Neural progenitor cell (in vitro differentiated cells): Measurements from ENCODE around the gene PGGT1B. TPM values are rescaled to one million over a fixed set of nuclear protein-coding genes. Genes with fewer than 3 reads are reported as not detected.

Experiments used
- DNase-seq: peaks from one replicate; pipeline ENCODE4 v3.0.0-alpha.2; 2016; ENCODE audit warnings: low spot score
- H2AFZ ChIP-seq: fragments of 200-600 bp; sonication (generic); replicated peaks from 2 replicates; pipeline ENCODE4 v1.6.1; 2016; ENCODE audit warnings: antibody characterized with exemption
- H3F3A ChIP-seq: fragments of 200-600 bp; sonication (generic); 2 replicates; pipeline ENCODE4 v1.6.1; 2016; ENCODE audit warnings: antibody characterized with exemption, low read depth
- H3K27ac ChIP-seq: fragments of 200-600 bp; sonication (generic); 2 replicates; pipeline ENCODE4 v1.5.1; 2016; ENCODE audit warnings: mild to moderate bottlenecking
- H3K27me3 ChIP-seq: fragments of 200-600 bp; sonication (generic); 2 replicates; pipeline ENCODE4 v1.6.1; 2016; ENCODE audit warnings: mild to moderate bottlenecking, moderate library complexity
- H3K36me3 ChIP-seq: fragments of 200-600 bp; sonication (generic); 2 replicates; pipeline ENCODE4 v1.5.1; 2016
- H3K4me1 ChIP-seq: fragments of 200-600 bp; sonication (generic); 2 replicates; pipeline ENCODE4 v1.6.1; 2016; ENCODE audit warnings: mixed run types
- H3K4me2 ChIP-seq: fragments of 200-600 bp; sonication (generic); 2 replicates; pipeline ENCODE4 v1.6.1; 2016
- H3K4me3 ChIP-seq: fragments of 200-600 bp; sonication (generic); 2 replicates; pipeline ENCODE4 v1.5.1; 2016
- H3K79me2 ChIP-seq: fragments of 200-600 bp; sonication (generic); 2 replicates; pipeline ENCODE4 v1.6.1; 2016; ENCODE audit warnings: low read depth
- H3K9ac ChIP-seq: fragments of 200-600 bp; sonication (generic); 2 replicates; pipeline ENCODE4 v1.6.1; 2016
- H3K9me3 ChIP-seq: fragments of 200-600 bp; sonication (generic); 2 replicates; pipeline ENCODE4 v1.5.1; 2016; ENCODE audit warnings: low read depth
- H4K20me1 ChIP-seq: fragments of 200-600 bp; sonication (generic); 2 replicates; pipeline ENCODE4 v1.6.1; 2016; ENCODE audit warnings: low read depth
- H3K27ac Mint-ChIP-seq: 3 replicates; pipeline ENCODE4 v1.8.0; 2021; ENCODE audit warnings: mixed read lengths
- H3K27me3 Mint-ChIP-seq: 2 replicates; pipeline ENCODE4 v1.8.0; 2022; ENCODE audit warnings: low read depth, mild to moderate bottlenecking, inconsistent platforms, moderate library complexity, mixed read lengths; ENCODE audit not compliant: insufficient read depth
- H3K36me3 Mint-ChIP-seq: 3 replicates; pipeline ENCODE4 v1.8.0; 2021; ENCODE audit warnings: mixed read lengths
- H3K4me1 Mint-ChIP-seq: 3 replicates; pipeline ENCODE4 v1.8.0; 2021; ENCODE audit warnings: mixed read lengths
- H3K4me3 Mint-ChIP-seq: 3 replicates; pipeline ENCODE4 v1.8.0; 2021; ENCODE audit warnings: mild to moderate bottlenecking, moderate library complexity, mixed read lengths
- H3K9me3 Mint-ChIP-seq: 3 replicates; pipeline ENCODE4 v1.8.0; 2020; ENCODE audit warnings: mixed read lengths
- CTCF ChIP-seq: fragments of 200-600 bp; sonication (generic); IDR thresholded peaks from 2 replicates; pipeline ENCODE4 v1.5.1; 2017; ENCODE audit warnings: antibody characterized with exemption, mild to moderate bottlenecking
- EZH2 ChIP-seq: fragments of 200-600 bp; sonication (generic); IDR thresholded peaks from 2 replicates; pipeline ENCODE4 v1.6.1; 2017; ENCODE audit warnings: antibody characterized with exemption, mild to moderate bottlenecking, moderate library complexity
- EZH2phosphoT487 ChIP-seq: fragments of 200-600 bp; sonication (generic); IDR thresholded peaks from 2 replicates; pipeline ENCODE4 v1.6.1; 2017; ENCODE audit warnings: antibody characterized with exemption
- total RNA-seq: library from RNA; depleted of rRNA; stranded (reverse); fragments of >200 nt; gene quantifications from 2 replicates; pipeline ENCODE4 v1.2.3, GENCODE V29; 2015; ENCODE audit warnings: low replicate concordance

PGGT1B gene
- total RNA-seq, 1 donor from 2014 or later, result 20.6 TPM

- no peaks in the 10 kb centered on the region for H3F3A ChIP-seq
- Mint-ChIP-seq H3K4me3 (no peak overlapping the region), H3K4me1 (no peaks in the 10 kb centered on the region), H3K9me3 (no peaks in the 10 kb centered on the region), H3K36me3 (peaks cover 11% of the 10 kb centered on the region), H3K27me3 (no peaks in the 10 kb centered on the region), H3K27ac (no peak overlapping the region)
- H3K4me2 ChIP-seq, result no peak overlapping the region
- H4K20me1 ChIP-seq, result no peaks in the 10 kb centered on the region
- no peak overlapping the region for H3K9ac ChIP-seq
- DNase-seq, result no peak
- H3K27ac ChIP-seq, result no peak overlapping the region
- H3K9me3 ChIP-seq, result no peaks in the 10 kb centered on the region
- TF ChIP-seq CTCF (no peak), EZH2 (no peak), EZH2phosphoT487 (no peak)
- no peaks in the 10 kb centered on the region for H3K27me3 ChIP-seq
- peaks cover 13% of the 10 kb centered on the region for H3K36me3 ChIP-seq
- H2AFZ ChIP-seq, result no peak overlapping the region
- H3K4me3 ChIP-seq, result no peak overlapping the region
- no peaks in the 10 kb centered on the region for H3K79me2 ChIP-seq
- H3K4me1 ChIP-seq, result peaks cover 14% of the 10 kb centered on the region
Measured at GRCh38 chr5:115236599-115236998, 26.1 kb downstream of the PGGT1B start.

GRCh38 chr5:115231598-115231997, 31.1 kb downstream of the PGGT1B start:
- H3F3A ChIP-seq, result no peaks in the 10 kb centered on the region
- TF ChIP-seq CTCF (no peak), EZH2phosphoT487 (no peak), EZH2 (no peak)
- H3K27ac ChIP-seq, result no peak overlapping the region

GRCh38 chr5:115229606-115230005, 33.1 kb downstream of the PGGT1B start:
- no peaks in the 10 kb centered on the region for H4K20me1 ChIP-seq
- TF ChIP-seq EZH2, result no peak
- no peak for TF ChIP-seq EZH2phosphoT487
- no peak for TF ChIP-seq CTCF
- H3K4me1 ChIP-seq, result no peaks in the 10 kb centered on the region
- no peak overlapping the region for H3K27ac ChIP-seq
- Mint-ChIP-seq H3K4me1 (no peaks in the 10 kb centered on the region), H3K9me3 (no peaks in the 10 kb centered on the region), H3K4me3 (no peak overlapping the region), H3K36me3 (peaks cover 12% of the 10 kb centered on the region), H3K27me3 (no peaks in the 10 kb centered on the region), H3K27ac (no peak overlapping the region)
- H3K36me3 ChIP-seq, result peaks cover 14% of the 10 kb centered on the region
- H3F3A ChIP-seq, result no peaks in the 10 kb centered on the region
- H3K27me3 ChIP-seq, result no peaks in the 10 kb centered on the region
- H3K9me3 ChIP-seq, result no peaks in the 10 kb centered on the region
- no peak overlapping the region for H3K9ac ChIP-seq
- no peak overlapping the region for H3K4me2 ChIP-seq
- H3K4me3 ChIP-seq, result no peak overlapping the region
- H3K79me2 ChIP-seq, result no peaks in the 10 kb centered on the region
- no peak for DNase-seq
- H2AFZ ChIP-seq, result no peak overlapping the region

More at GRCh38 chr5:115231598-115231997, 31.1 kb downstream of the PGGT1B start:
- Histone ChIP-seq H3K4me3 (no peak overlapping the region), H3K36me3 (peaks cover 21% of the 10 kb centered on the region), H3K27me3 (no peaks in the 10 kb centered on the region), H3K9ac (no peak overlapping the region), H2AFZ (no peak overlapping the region), H3K4me1 (no peaks in the 10 kb centered on the region), H4K20me1 (no peaks in the 10 kb centered on the region), H3K9me3 (no peaks in the 10 kb centered on the region), H3K79me2 (no peaks in the 10 kb centered on the region), H3K4me2 (no peak overlapping the region)
- Mint-ChIP-seq H3K9me3 (no peaks in the 10 kb centered on the region), H3K36me3 (peaks cover 10% of the 10 kb centered on the region), H3K4me1 (no peaks in the 10 kb centered on the region), H3K4me3 (no peak overlapping the region), H3K27me3 (no peaks in the 10 kb centered on the region), H3K27ac (no peak overlapping the region)
- DNase-seq, result no peak
